Endothelial cell of umbilical vein (primary cell): Measurements from ENCODE around the gene HCN1.

ENCODE experiments used
- CTCF ChIP-seq, 2 donors: IDR thresholded peaks; 1 replicate in 1 of 2; 2 replicates in 1 of 2; pipeline ENCODE4 v1.5.1; 2011; ENCODE audit warnings: low read length in 2 of 2, mild to moderate bottlenecking in 2 of 2, moderate library complexity in 2 of 2, control low read depth in 1 of 2, inconsistent platforms in 1 of 2, low read depth in 1 of 2; ENCODE audit not compliant: insufficient read depth in 1 of 2; ENCODE audit errors: extremely low read depth in 1 of 2
- FOS ChIP-seq: IDR thresholded peaks from 2 replicates; pipeline ENCODE4 v1.6.1; 2011; ENCODE audit warnings: mild to moderate bottlenecking, low read length, moderate library complexity, borderline replicate concordance; ENCODE audit not compliant: insufficient read depth

- TF ChIP-seq CTCF (IDR thresholded peaks at IDR 0.05; ENCODE audit: extremely low read depth in 1 of 2, insufficient read depth in 1 of 2, low read depth in 1 of 2, low read length in 2 of 2) (no peak), FOS (no peak)
Measured at GRCh38 chr5:45295231-45295630, 400.9 kb downstream of the HCN1 start.
